G401 (cell line): Measurements from ENCODE around the gene HNRNPL. TPM values are rescaled to one million over a fixed set of nuclear protein-coding genes. Genes with fewer than 3 reads are reported as not detected.

Experiments
- DNase-seq: peaks from one replicate; pipeline ENCODE4 v3.0.0-alpha.2; 2015; ENCODE audit warnings: low spot score
- in situ Hi-C: cut with HindIII; loops from 2 replicates; pipeline ENCODE4 v1.10.0; 2016; ENCODE audit warnings: low sequenced_read_pairs, mixed read lengths
- total RNA-seq: library from RNA; depleted of rRNA; stranded (reverse); fragments of >200 nt; shearing (Covaris generic); gene quantifications from 2 replicates; pipeline ENCODE4 v1.2.3, GENCODE V29; 2014

The HNRNPL gene
- total RNA-seq, 1 experiment from 2014 or later = 749 TPM

GRCh38 chr19:38849147-38849859 lies 483 bp downstream of the HNRNPL start:
- peak; percentile 88 for DNase-seq
- in situ Hi-C loops = no loop called here

- DNase-seq = no peak
- in situ Hi-C loops = no loop called here
Observed at GRCh38 chr19:38848299-38849146, 1.3 kb downstream of the HNRNPL start.

GRCh38 chr19:38846097-38846496 lies 3.7 kb downstream of the HNRNPL start:
- in situ Hi-C loops = no loop called here
- DNase-seq = no peak

- no peak for DNase-seq
- in situ Hi-C loops = no loop called here
Observed at GRCh38 chr19:38845374-38846024, 4.3 kb downstream of the HNRNPL start.

GRCh38 chr19:38844093-38844686 lies 5.6 kb downstream of the HNRNPL start:
- in situ Hi-C loops = no loop called here

GRCh38 chr19:38843175-38843758 lies 6.5 kb downstream of the HNRNPL start:
- in situ Hi-C loops = no loop called here
- DNase-seq = no peak

More at GRCh38 chr19:38844093-38844686, 5.6 kb downstream of the HNRNPL start:
- DNase-seq = no peak

- DNase-seq = no peak
- in situ Hi-C loops = no loop called here
Observed at GRCh38 chr19:38842439-38843174, 7.2 kb downstream of the HNRNPL start.

GRCh38 chr19:38841787-38842438 lies 7.9 kb downstream of the HNRNPL start:
- in situ Hi-C loops = no loop called here
- no peak for DNase-seq

GRCh38 chr19:38841180-38841766 lies 8.5 kb downstream of the HNRNPL start:
- in situ Hi-C loops = no loop called here
- DNase-seq = no peak

- in situ Hi-C loops = no loop called here
- DNase-seq = no peak
Observed at GRCh38 chr19:38840583-38840968, 9.2 kb downstream of the HNRNPL start.

GRCh38 chr19:38839816-38840582 lies 9.8 kb downstream of the HNRNPL start:
- in situ Hi-C loops = no loop called here
- no peak for DNase-seq

GRCh38 chr19:38838986-38839761 lies 10.6 kb downstream of the HNRNPL start:
- DNase-seq = no peak
- in situ Hi-C loops = no loop called here

GRCh38 chr19:38838208-38838985 lies 11.4 kb downstream of the HNRNPL start:
- DNase-seq = no peak
- in situ Hi-C loops = no loop called here

- in situ Hi-C loops = no loop called here
- DNase-seq = no peak
Observed at GRCh38 chr19:38837656-38838121, 12.1 kb downstream of the HNRNPL start.

- in situ Hi-C loops = no loop called here
- no peak for DNase-seq
Observed at GRCh38 chr19:38836983-38837626, 12.7 kb downstream of the HNRNPL start.
